Retinal pigment epithelial cell (primary cell): ENCODE data around the gene FRZB.

Source experiments
- DNase-seq: peaks from one replicate; pipeline ENCODE4 v3.0.0-alpha.2; 2010; ENCODE audit warnings: low read depth
- H3K4me3 ChIP-seq: 2 replicates; pipeline ENCODE4 v1.5.1; 2011; ENCODE audit warnings: mild to moderate bottlenecking, low read length, control low read depth, moderate library complexity
- CTCF ChIP-seq: conservative IDR thresholded peaks from 2 replicates; pipeline ENCODE4 v1.5.1; 2011; ENCODE audit warnings: low read depth, low read length, control low read depth, inconsistent platforms

Gene FRZB

GRCh38 chr2:182868054-182868796, 1.8 kb upstream of the FRZB start:
- TF ChIP-seq CTCF = no peak
- no peak overlapping the region for H3K4me3 ChIP-seq
- DNase-seq = no peak

DNA sequence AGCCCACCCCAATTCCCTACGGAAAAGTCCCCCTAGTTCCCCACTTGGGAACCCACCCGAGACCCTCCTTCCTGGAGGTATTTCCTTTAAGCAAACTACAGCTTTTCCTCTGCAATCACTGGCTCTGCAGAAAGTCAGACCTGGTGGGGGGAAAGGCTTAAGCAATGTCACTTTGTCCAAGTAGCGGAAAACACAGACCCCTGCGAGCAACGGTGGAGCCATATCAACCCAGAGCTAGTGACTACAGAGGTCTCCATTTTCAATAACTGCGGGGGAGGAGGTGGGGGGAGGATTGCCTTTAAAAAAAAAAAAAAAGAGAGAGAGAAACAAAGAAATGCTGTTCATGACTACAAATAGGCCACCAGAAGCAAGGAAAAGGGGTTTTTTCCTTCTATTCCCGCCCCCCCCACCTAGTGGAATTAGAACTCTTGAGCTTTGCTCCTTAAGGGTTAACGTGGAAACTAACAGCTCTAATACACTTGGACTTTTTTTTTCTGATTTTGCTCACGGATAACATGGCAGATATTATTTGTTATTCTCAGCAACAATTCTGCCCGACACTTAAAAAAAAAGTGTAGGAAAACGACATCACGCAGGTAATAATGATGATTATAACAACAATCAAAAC, 1.1 kb upstream of the FRZB start:
- TF ChIP-seq CTCF = no peak
- DNase-seq = no peak
- peak overlapping the region; percentile 52 for H3K4me3 ChIP-seq

DNA sequence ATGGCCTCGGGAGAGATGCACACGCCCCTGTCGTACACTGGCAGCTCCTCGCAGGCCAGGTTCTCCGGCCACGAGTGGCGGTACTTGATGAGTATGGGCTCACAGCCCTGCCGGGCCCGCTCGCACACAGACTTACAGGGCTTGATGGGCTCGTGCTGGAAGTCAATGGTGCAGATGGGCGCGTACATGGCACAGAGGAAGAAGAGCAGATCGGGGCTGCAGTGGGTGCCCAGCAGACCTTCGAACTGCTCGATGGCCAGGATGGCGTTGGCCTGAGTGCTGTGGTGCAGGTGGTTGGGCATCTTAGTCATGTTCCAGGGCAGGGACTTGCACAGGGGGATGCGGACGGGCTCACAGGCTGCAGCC, 359 bp downstream of the FRZB start:
- no peak for DNase-seq
- H3K4me3 ChIP-seq = peak overlapping the region; percentile 52
- no peak for TF ChIP-seq CTCF

DNA sequence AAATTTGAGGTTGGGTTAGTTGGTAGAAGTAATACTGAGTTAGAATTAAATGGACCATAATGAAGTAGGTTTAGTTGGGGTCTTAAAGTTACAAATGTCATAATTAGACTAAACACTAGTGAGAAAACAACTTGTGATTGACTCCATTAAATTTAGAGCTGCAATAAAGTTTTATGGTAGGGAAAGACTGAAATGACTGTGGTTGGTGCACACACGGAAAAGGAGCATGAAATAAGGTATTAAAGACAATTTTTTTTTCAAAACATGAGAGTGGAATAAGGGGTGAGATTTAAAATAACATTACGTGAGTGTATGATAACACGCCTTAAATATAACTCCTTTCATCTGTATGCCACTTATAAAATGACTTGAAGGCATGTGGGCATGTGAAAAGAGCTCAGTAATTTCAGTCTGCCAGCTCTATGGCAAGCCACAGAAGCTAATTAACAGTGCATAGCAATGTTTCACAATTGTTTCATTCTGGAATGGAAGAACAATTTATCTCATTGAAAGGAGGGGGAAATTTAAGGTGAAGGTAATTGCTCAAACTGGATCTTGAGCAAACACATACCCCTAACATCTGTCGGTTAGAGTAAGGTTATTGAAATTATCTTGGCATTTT, 1.4 kb downstream of the FRZB start:
- TF ChIP-seq CTCF = no peak
- DNase-seq = no peak

DNA sequence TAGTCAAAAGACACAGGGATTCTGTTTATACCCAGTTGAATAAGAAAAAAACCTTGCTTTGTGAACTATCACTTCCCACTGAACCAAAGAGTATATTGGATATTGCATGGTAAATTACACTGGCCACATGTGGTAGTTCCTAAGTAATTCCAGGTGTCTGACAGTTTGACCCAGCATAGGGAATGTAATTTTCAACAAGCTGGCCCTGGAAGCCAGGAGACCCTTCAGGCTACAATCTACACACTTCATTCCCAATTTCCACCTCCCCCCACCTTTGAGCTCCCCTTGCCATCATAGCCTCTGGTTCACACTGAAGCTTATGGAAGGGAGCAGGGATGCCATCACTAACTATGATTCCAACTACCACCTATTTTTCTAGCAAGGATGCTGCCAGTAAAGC, 2.8 kb downstream of the FRZB start:
- no peak for TF ChIP-seq CTCF
- no peak overlapping the region for H3K4me3 ChIP-seq
- DNase-seq = no peak

More for the DNA sequence above, 1.4 kb downstream of the FRZB start:
- H3K4me3 ChIP-seq = no peak overlapping the region

DNA sequence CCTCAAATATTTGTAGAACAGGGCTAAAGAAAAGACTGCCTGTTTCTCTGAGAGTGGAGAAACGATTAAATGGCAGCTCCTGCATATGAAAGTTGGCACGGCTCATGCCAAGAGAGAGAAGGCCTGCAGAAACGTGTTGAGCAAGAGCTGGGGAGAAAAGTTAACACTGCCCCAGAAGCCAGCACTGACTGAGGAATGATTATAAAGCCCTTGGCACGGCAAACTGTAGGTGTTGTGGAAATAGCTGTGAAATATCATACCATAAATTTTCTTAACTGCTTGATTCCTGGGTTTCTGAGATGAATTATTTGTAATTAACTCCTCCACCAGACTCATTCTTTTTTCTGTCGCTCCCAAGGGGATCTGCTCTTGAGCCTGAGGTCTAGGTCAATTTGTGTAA, 4.3 kb downstream of the FRZB start:
- H3K4me3 ChIP-seq = no peak overlapping the region
- no peak for DNase-seq
- TF ChIP-seq CTCF = no peak

DNA sequence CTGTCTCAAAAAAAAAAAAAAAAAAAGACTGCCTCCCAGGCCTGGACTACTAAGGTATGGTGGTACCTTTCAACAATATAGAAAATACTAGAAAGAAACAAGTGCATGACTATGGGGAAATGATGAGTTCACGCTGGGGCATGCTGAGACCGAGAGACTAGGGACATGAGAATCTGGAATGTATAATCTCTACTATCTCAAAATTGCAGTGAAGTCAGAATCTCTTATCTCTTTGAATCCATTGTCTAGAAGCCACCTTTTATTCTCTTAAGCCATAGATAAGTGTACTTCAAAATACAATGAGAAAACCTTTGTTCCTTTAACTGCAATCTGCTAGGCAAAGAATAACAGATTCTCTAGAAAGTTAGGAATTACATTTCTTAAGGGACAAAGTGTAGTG, 5.6 kb downstream of the FRZB start:
- no peak for TF ChIP-seq CTCF
- DNase-seq = no peak
- no peak overlapping the region for H3K4me3 ChIP-seq
